ENCODE data around the gene GEMIN8. TPM values are rescaled to one million over a fixed set of nuclear protein-coding genes. Genes with fewer than 3 reads are reported as not detected.

Gene GEMIN8
- total RNA-seq (ENCODE audit: unreplicated experiment) = 12.0 TPM
- long read RNA-seq, partial matches to known transcripts = 10 of 13 reads
- long read RNA-seq, other reads (novel, unspliced or antisense) = 2 of 13 reads

- Mint-ChIP-seq H3K9me3 (ENCODE audit: unreplicated experiment) (no peaks in the 10 kb centered on the region), H3K4me3 (ENCODE audit: unreplicated experiment) (peak within 1 kb of the TSS; percentile 96), H3K4me1 (ENCODE audit: unreplicated experiment) (peaks cover 10% of the 10 kb centered on the region), H3K36me3 (ENCODE audit: low read depth, unreplicated experiment) (no peaks in the 10 kb centered on the region), H3K27me3 (ENCODE audit: unreplicated experiment) (no peaks in the 10 kb centered on the region), H3K27ac (ENCODE audit: unreplicated experiment) (peak within 1 kb of the TSS; percentile 98)
- TF ChIP-seq CTCF (IDR thresholded peaks at IDR 0.05; ENCODE audit: unreplicated experiment) = no peak
- peak; percentile 64 for DNase-seq (ENCODE audit: low spot score)
Measured at GRCh38 chrX:14029425-14030173, at the start of gene GEMIN8. TSS of gene GEMIN8 (minus strand) at chrX:14029892. CDS start at chrX:14021478, 8,414 bp downstream.

GRCh38 chrX:14076639-14077038 is 46.9 kb upstream of the GEMIN8 start:
- H3K4me1 Mint-ChIP-seq (ENCODE audit: unreplicated experiment) = no peaks in the 10 kb centered on the region
- no peaks in the 10 kb centered on the region for H3K27me3 Mint-ChIP-seq (ENCODE audit: unreplicated experiment)
- no peak for DNase-seq (ENCODE audit: low spot score)
- no peak overlapping the region for H3K4me3 Mint-ChIP-seq (ENCODE audit: unreplicated experiment)
- H3K9me3 Mint-ChIP-seq (ENCODE audit: unreplicated experiment) = no peaks in the 10 kb centered on the region
- H3K27ac Mint-ChIP-seq (ENCODE audit: unreplicated experiment) = no peak overlapping the region
- no peak for TF ChIP-seq CTCF (IDR thresholded peaks at IDR 0.05; ENCODE audit: unreplicated experiment)
- no peaks in the 10 kb centered on the region for H3K36me3 Mint-ChIP-seq (ENCODE audit: low read depth, unreplicated experiment)

- no peak overlapping the region for H3K27ac Mint-ChIP-seq (ENCODE audit: unreplicated experiment)
- no peak overlapping the region for H3K4me3 Mint-ChIP-seq (ENCODE audit: unreplicated experiment)
- TF ChIP-seq CTCF (IDR thresholded peaks at IDR 0.05; ENCODE audit: unreplicated experiment) = no peak
- no peaks in the 10 kb centered on the region for H3K36me3 Mint-ChIP-seq (ENCODE audit: low read depth, unreplicated experiment)
- no peaks in the 10 kb centered on the region for H3K27me3 Mint-ChIP-seq (ENCODE audit: unreplicated experiment)
- no peaks in the 10 kb centered on the region for H3K4me1 Mint-ChIP-seq (ENCODE audit: unreplicated experiment)
- no peaks in the 10 kb centered on the region for H3K9me3 Mint-ChIP-seq (ENCODE audit: unreplicated experiment)
- DNase-seq (ENCODE audit: low spot score) = no peak
Measured at GRCh38 chrX:14073556-14073955, 43.9 kb upstream of the GEMIN8 start.

- Mint-ChIP-seq H3K9me3 (ENCODE audit: unreplicated experiment) (no peaks in the 10 kb centered on the region), H3K27me3 (ENCODE audit: unreplicated experiment) (no peaks in the 10 kb centered on the region), H3K27ac (ENCODE audit: unreplicated experiment) (no peak overlapping the region), H3K4me1 (ENCODE audit: unreplicated experiment) (no peaks in the 10 kb centered on the region), H3K36me3 (ENCODE audit: low read depth, unreplicated experiment) (no peaks in the 10 kb centered on the region), H3K4me3 (ENCODE audit: unreplicated experiment) (no peak overlapping the region)
- TF ChIP-seq CTCF (IDR thresholded peaks at IDR 0.05; ENCODE audit: unreplicated experiment) = no peak
- no peak for DNase-seq (ENCODE audit: low spot score)
Measured at GRCh38 chrX:14073071-14073470, 43.4 kb upstream of the GEMIN8 start.

GRCh38 chrX:14065800-14066199 is 36.1 kb upstream of the GEMIN8 start:
- Mint-ChIP-seq H3K4me1 (ENCODE audit: unreplicated experiment) (no peaks in the 10 kb centered on the region), H3K27ac (ENCODE audit: unreplicated experiment) (no peak overlapping the region), H3K27me3 (ENCODE audit: unreplicated experiment) (no peaks in the 10 kb centered on the region), H3K9me3 (ENCODE audit: unreplicated experiment) (no peaks in the 10 kb centered on the region), H3K36me3 (ENCODE audit: low read depth, unreplicated experiment) (no peaks in the 10 kb centered on the region), H3K4me3 (ENCODE audit: unreplicated experiment) (no peak overlapping the region)
- no peak for TF ChIP-seq CTCF (IDR thresholded peaks at IDR 0.05; ENCODE audit: unreplicated experiment)
- DNase-seq (ENCODE audit: low spot score) = no peak
